Measurements from ENCODE around the gene NHS.
"Not testable (repeated sequence)": the region's sequence is repeated elsewhere in the genome, so short reads cannot be mapped to it uniquely, and the experiment has no call there.

Gene NHS

DNA sequence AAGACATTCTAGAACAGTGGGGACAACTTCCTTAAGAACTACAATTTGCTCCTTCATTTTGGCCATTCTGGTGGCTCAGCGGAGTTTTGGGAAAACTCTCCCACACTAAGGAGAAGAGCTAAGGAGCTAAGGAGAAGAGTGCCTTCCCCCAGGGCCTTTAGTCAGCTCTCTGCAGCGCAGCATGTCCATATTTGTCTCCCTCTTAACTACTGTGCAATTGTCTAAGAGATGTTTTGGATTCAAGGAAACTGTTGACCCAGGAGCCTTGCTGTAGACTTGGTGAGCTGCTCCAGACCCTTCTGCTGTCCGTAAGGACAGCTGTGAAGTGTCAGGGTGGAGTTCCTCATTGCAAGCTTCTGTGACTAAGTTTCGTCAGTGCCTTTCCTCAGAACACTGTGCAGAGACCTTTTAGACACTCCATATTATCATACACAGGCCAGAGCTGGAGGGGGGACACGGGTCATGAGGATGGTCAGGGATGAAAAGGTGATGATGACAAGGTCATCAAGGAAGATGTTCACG lies 179.0 kb downstream of the NHS start:
- no peak for DNase-seq

DNA sequence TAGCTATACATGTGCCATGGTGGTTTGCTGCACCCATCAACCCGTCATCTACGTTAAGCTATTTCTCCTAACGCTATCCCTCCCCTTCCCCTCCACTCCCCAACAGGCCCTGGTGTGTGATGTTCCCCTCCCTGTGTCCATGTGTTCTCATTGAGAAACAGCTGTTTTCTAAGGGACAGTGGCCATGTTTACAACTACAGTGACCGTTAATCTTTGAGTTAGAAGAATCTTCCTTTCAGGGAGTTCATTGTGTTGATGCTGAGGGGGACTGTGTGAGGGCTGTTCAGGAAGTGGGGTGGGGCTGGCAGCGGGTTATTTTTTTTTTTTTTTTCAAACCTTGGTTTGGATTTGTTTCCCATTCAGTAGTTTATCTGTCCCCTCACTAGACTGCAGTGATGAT lies 179.9 kb downstream of the NHS start:
- no peak for DNase-seq

DNA sequence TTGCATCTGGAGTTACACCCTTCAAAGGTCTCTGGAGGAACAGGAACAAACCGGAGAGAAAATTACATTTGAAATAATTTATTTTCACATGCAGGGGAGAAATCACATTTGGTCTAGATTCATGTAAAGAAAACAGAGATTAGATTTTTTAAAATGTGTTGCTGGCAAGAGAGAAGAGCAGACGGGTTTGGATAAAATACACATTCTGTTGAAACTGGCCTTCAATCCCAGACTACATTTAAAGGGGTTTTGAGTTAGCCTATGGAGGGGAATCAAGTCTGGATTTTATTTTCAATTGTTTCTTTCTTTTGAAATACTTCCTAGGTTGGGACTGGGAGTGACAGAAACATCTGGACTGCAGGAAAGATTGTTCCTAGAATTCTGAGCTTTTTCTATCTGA lies 180.8 kb downstream of the NHS start:
- no peak for DNase-seq

DNA sequence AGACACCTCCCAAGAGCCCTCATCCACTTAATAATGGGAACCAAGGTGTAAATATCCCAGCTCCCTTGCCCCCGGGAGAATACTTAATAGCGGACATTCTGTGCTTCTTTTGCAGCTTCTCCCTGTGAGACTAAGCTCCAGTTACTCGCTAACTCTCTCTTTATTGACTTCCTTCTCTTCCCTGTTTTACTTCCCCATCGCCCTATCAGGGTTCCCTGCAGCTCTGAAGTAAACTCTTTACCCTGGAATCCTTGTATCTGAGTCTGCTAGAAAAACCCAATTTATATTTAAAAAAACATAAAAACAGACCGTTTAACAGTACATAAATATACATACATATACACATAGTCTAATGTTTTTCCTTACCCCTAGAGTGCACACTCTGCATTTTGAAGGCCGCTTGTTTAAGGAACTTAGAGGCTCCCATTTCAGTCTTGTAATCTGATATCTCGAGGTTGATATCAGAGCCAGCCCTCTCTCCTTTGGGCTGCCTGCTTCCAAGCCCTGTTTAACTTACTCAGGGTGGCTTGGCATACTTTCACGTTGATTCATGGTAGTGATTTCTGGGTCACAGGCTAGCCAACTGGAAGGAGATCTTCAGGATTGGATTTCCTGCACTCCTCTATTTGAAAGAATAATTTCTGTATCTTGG lies 184.9 kb downstream of the NHS start:
- DNase-seq, result no peak

GRCh38 chrX:17560385-17560784 lies 185.4 kb downstream of the NHS start:
- DNase-seq, result no peak

- DNase-seq, result no peak
Observed at GRCh38 chrX:17563076-17563475, 188.1 kb downstream of the NHS start.

GRCh38 chrX:17563515-17563914 lies 188.5 kb downstream of the NHS start:
- DNase-seq, result no peak

GRCh38 chrX:17564689-17565409 lies 189.8 kb downstream of the NHS start:
- no peak for DNase-seq

- DNase-seq, result no peak
Observed at GRCh38 chrX:17566740-17567139, 191.7 kb downstream of the NHS start.

DNA sequence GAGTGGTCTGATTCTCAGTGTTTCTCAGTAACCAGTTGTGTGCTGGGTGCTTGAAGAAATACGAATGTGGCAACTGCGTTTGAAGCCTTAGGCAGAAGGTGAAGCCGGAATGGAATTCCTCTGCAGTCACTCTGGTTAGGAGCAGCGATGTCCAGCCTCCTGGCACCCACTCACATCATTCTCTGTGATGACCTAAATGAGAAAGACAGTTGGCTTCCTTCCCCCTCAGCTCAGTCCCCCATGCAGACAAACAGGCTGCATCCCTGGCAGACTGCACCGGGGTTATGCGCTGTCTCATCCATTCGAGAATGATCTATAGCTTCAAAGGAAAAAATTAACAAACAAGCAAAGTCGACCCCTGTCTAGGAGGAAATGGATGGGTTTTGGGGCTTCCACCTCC lies 192.2 kb downstream of the NHS start:
- DNase-seq, result no peak

- DNase-seq, result no peak
Observed at GRCh38 chrX:17567821-17568220, 192.8 kb downstream of the NHS start.

GRCh38 chrX:17568804-17569203 lies 193.8 kb downstream of the NHS start:
- DNase-seq, result not testable (repeated sequence)

GRCh38 chrX:17579026-17579425 lies 204.0 kb downstream of the NHS start:
- DNase-seq, result no peak

GRCh38 chrX:17580539-17581152 lies 205.6 kb downstream of the NHS start:
- DNase-seq, result no peak

DNA sequence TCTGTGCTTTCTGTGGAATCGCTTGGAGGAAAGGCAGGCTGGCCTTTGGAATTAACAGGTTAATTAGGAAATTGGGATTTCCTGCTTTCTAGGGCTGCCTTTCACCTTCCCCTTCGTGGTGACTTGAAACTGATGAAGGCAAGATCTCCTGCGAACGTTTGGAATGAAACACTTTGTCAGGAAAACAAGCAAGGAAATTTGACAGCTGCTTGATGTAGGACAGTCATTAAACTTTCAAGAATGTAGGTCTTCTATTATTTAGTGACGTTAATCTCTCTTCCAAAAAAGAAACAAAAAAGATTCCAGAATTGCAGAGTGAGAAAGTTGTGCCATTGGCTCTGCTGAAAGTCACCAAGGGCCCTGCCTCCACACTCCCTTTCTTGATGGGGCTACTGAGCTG lies 206.6 kb downstream of the NHS start:
- no peak for DNase-seq

DNA sequence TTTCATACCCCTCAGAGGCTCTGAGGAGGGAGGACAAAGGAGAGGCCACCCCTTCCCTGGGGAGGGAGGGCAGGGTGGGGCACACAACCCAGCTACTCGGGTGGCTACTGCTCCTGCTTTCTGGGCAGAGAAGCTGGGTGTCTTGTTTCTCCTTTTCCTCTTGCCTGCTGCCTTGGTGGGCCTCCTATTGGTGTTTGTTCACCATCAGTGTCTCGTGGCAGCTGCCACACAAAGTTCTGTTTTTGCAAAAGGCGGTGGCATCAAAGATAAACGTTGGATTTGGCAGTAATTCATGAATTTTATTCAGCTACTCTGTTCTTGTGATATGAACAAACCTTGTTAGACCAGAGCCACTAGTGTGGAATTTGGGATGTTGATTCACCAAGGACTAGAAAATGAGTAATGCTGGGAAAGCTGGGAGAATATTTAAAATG lies 209.3 kb downstream of the NHS start:
- no peak for DNase-seq

- no peak for DNase-seq
Observed at GRCh38 chrX:17585006-17585405, 210.0 kb downstream of the NHS start.

GRCh38 chrX:17587366-17587765 lies 212.4 kb downstream of the NHS start:
- no peak for DNase-seq

DNA sequence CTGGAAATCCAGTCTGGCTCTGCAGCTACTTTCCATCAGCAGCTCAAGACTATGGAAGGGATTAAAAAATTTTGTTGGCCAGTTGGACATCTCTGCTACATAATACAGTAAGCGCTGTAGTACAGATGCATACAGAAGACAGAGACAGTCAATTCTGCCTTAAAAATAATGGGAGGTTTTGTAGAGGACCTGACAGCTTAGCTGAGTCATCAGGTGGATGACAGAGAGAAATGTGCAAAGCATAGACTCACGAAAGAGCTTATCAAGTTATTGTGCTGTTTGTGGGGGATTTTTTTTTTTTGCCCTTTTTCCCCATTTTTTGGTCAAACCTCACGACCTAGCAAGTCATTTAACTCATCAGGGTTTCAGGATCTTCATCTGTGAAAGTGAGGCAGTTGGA lies 213.3 kb downstream of the NHS start:
- DNase-seq, result no peak

- DNase-seq, result peak; percentile 40
Observed at GRCh38 chrX:17590892-17591740, 216.1 kb downstream of the NHS start.

DNA sequence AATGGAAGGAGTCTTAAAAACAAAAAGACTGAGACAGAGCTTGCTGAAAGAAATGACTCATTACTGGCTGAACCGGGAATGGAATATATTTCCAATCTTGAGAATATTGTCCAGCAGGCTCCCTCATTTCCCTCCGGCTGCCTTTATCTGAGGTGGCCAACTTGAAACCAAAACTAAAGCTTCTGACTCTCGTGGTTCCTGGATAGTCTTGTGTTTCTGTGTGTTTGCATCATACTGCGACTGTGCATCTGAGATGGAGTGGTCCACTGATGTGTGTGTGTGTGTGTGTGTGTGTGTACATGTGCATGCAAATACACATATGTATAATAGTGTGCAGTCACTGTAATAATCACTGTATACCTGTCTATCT lies 216.7 kb downstream of the NHS start:
- no peak for DNase-seq

- no peak for DNase-seq
Observed at GRCh38 chrX:17592117-17592516, 217.1 kb downstream of the NHS start.

GRCh38 chrX:17594693-17595092 lies 219.7 kb downstream of the NHS start:
- DNase-seq, result no peak

All from GDM1 (cell line).